ENCODE data around the gene CCDC182. TPM values are rescaled to one million over a fixed set of nuclear protein-coding genes. Genes with fewer than 3 reads are reported as not detected.

CCDC182 gene
- total RNA-seq, 4 donors from 2014 or later, result not detected

DNA sequence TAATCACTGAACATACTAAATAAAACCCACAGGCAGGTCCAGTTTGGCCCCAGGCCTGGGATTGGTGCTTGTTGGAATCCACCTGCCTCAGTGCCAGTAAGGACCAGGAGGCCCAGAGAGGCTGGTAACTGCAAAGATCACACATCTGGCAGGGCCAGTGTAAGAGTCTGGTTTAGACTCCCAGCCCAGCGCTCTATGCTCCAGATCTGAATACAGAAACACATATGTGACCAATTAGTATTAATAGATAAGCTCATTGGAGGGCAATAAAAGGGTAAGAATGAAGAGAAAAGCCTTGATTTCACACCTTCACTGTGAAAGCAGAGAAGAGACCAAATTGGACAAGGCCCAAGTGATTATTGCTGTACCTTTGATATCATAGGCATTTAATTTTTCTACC lies 13.6 kb upstream of the CCDC182 start:
- no peaks in the 10 kb centered on the region for H3K27me3 ChIP-seq

DNA sequence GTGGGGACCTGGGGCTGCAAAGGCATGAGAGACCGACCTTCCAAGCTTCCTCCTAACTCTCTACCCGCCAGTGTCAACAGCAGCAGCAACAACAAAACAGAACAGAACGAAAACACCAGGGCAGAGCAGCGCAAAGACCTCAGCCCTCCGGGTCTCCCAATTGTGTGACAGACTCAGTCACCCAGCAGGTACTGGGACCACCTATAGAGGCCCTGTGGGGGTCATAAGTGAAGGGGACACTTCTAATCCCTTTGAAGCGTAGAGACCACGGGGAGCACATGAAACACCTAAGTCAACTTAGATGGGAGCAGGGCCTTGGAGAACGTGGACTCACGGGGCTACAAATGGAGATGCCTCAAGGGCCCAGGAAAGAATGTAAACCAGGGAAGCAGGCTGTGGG lies 12.6 kb upstream of the CCDC182 start:
- no peaks in the 10 kb centered on the region for H3K27me3 ChIP-seq
- H3K36me3 ChIP-seq, result no peaks in the 10 kb centered on the region
- no peak for ATAC-seq
- no peak overlapping the region for H3K4me3 ChIP-seq
- H3K4me1 ChIP-seq, result peaks cover 0 to 9% (median 3%) of the 10 kb centered on the region in 3 donors
- TF ChIP-seq POLR2AphosphoS5 (IDR thresholded peaks at IDR 0.05) (no peak), EP300 (IDR thresholded peaks at IDR 0.05) (no peak), POLR2A (IDR thresholded peaks at IDR 0.05) (no peak)
- no peak overlapping the region for H3K27ac ChIP-seq
- no peaks in the 10 kb centered on the region for H3K9me3 ChIP-seq
- 60 to 95% methylated on average over 1 to 4 of the region's 9 CpGs for WGBS, 2 donors (ENCODE audit: low coverage in 1 of 2)

More for the DNA sequence above, 13.6 kb upstream of the CCDC182 start:
- Histone ChIP-seq H3K4me1 (peaks cover 0 to 9% (median 3%) of the 10 kb centered on the region in 3 donors), H3K4me3 (no peak overlapping the region), H3K9me3 (no peaks in the 10 kb centered on the region), H3K36me3 (no peaks in the 10 kb centered on the region), H3K27ac (no peak overlapping the region)
- ATAC-seq, result no peak
- 100% methylated on average over 1 of the region's 1 CpG for WGBS, 2 donors (ENCODE audit: low coverage in 1 of 2)
- TF ChIP-seq POLR2AphosphoS5 (IDR thresholded peaks at IDR 0.05), result no peak
- no peak for TF ChIP-seq EP300 (IDR thresholded peaks at IDR 0.05)
- TF ChIP-seq, protein P1, sequence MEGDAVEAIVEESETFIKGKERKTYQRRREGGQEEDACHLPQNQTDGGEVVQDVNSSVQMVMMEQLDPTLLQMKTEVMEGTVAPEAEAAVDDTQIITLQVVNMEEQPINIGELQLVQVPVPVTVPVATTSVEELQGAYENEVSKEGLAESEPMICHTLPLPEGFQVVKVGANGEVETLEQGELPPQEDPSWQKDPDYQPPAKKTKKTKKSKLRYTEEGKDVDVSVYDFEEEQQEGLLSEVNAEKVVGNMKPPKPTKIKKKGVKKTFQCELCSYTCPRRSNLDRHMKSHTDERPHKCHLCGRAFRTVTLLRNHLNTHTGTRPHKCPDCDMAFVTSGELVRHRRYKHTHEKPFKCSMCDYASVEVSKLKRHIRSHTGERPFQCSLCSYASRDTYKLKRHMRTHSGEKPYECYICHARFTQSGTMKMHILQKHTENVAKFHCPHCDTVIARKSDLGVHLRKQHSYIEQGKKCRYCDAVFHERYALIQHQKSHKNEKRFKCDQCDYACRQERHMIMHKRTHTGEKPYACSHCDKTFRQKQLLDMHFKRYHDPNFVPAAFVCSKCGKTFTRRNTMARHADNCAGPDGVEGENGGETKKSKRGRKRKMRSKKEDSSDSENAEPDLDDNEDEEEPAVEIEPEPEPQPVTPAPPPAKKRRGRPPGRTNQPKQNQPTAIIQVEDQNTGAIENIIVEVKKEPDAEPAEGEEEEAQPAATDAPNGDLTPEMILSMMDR (IDR thresholded peaks at IDR 0.05), result no peak
- TF ChIP-seq POLR2A (IDR thresholded peaks at IDR 0.05), result no peak

GRCh38 chr17:57756951-57757350 lies 11.9 kb upstream of the CCDC182 start:
- Histone ChIP-seq H3K27ac (no peak overlapping the region), H3K36me3 (no peaks in the 10 kb centered on the region), H3K9me3 (no peaks in the 10 kb centered on the region), H3K4me3 (no peak overlapping the region), H3K4me1 (peaks cover 0 to 9% (median 3%) of the 10 kb centered on the region in 3 donors), H3K27me3 (no peaks in the 10 kb centered on the region)
- no peak for ATAC-seq
- WGBS, 2 donors (ENCODE audit: low coverage in 1 of 2), result 60 to 82% methylated on average over 3 of the region's 7 CpGs
- TF ChIP-seq POLR2AphosphoS5 (IDR thresholded peaks at IDR 0.05), result no peak
- no peak for TF ChIP-seq POLR2A (IDR thresholded peaks at IDR 0.05)
- TF ChIP-seq, protein P1 (IDR thresholded peaks at IDR 0.05), result no peak
- no peak for TF ChIP-seq EP300 (IDR thresholded peaks at IDR 0.05)

- ATAC-seq, result no peak
- H3K27me3 ChIP-seq, result no peaks in the 10 kb centered on the region
- H3K9me3 ChIP-seq, result no peaks in the 10 kb centered on the region
- 78 to 90% methylated on average over 2 to 3 of the region's 6 CpGs for WGBS, 2 donors (ENCODE audit: low coverage in 1 of 2)
- no peak for TF ChIP-seq POLR2AphosphoS5 (IDR thresholded peaks at IDR 0.05)
- TF ChIP-seq, protein P1 (IDR thresholded peaks at IDR 0.05), result no peak
- TF ChIP-seq POLR2A (IDR thresholded peaks at IDR 0.05), result no peak
- TF ChIP-seq EP300 (IDR thresholded peaks at IDR 0.05), result no peak
- no peak overlapping the region for H3K27ac ChIP-seq
- no peak overlapping the region for H3K4me3 ChIP-seq
- H3K36me3 ChIP-seq, result no peaks in the 10 kb centered on the region
- H3K4me1 ChIP-seq, result peaks cover 0 to 11% (median 0%) of the 10 kb centered on the region in 3 donors
Measured at GRCh38 chr17:57755480-57756070, 10.5 kb upstream of the CCDC182 start.

DNA sequence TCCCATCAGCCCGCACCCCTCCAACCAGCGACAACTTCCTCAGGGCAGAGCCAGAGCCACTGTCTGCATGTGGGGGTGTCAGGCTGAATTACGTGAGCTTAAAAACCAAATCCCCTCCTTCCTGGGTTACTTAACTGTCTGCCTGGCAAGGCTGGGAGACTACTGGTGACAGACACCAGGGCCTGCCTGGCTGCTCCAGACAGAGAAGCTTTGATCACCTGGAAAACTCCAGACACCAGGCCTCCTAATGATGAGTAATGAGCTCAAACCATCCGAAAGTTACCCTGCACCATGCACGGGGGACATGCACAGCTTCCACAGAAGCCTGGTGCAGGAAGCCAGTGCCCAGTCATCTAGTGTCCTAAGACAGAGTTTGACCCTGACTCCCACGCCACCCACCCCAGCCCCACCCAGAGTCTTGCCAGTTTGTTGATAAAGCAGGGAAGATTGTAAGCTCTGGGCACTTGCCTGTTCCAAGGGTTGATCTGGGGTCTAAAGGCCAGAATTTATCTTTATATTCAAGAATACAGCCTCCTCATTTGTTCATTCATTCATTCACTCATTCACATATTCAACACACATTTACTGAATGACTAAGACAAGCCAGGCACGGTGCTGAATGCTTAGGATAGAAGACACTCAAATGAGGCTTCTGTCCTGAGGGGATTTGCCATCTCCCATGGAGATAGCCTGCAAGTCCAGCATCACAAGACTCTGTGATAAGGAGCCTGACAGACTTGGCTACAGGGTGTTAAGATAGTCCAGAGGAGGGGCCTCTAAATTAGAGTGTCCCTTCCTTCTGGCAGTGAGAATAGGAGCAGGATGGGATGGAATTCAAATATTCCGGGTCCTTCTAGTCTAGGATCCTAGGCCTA lies 7.2 kb upstream of the CCDC182 start:
- Histone ChIP-seq H3K4me1 (peaks cover 0 to 13% (median 0%) of the 10 kb centered on the region in 3 donors), H3K9me3 (no peaks in the 10 kb centered on the region), H3K36me3 (no peaks in the 10 kb centered on the region), H3K4me3 (no peak overlapping the region), H3K27ac (no peak overlapping the region), H3K27me3 (no peaks in the 10 kb centered on the region)
- no peak for ATAC-seq
- TF ChIP-seq, protein P1 (IDR thresholded peaks at IDR 0.05), result no peak
- TF ChIP-seq POLR2AphosphoS5 (IDR thresholded peaks at IDR 0.05) (no peak), POLR2A (IDR thresholded peaks at IDR 0.05) (no peak), EP300 (IDR thresholded peaks at IDR 0.05) (no peak)
- 80 to 90% methylated on average over 1 of the region's 8 CpGs for WGBS, 2 donors (ENCODE audit: low coverage in 1 of 2)
